NCI-H82 treated with DMSO at 0.1 percent for 48 hours (cell line): Measurements from ENCODE around the gene SPINK6.

Source experiments
- DNase-seq: peaks from one replicate; lab custom pipeline; 2025; ENCODE audit not compliant: unreplicated experiment; lab: John Stamatoyannopoulos, UW

Gene SPINK6

DNA sequence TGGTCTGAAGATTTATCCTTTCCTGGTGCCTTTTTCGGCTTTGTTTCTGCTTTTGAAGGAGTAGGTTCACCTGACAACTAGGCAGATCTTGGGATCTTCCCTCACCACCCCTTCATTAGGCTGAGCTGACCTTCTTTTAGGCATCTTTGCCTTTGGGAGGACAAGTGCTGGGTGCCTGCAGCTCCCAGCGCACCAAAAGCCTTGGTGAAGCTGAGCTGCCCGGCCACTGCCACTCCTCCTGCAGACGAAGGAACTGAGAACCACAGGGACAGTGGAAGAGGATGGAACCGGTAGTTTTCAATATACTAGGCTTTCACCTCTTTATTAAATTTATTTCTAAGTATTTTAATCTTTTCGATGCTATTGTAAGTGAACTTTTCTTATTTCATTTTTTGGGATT lies 18.7 kb downstream of the SPINK6 start:
- no peak for DNase-seq

DNA sequence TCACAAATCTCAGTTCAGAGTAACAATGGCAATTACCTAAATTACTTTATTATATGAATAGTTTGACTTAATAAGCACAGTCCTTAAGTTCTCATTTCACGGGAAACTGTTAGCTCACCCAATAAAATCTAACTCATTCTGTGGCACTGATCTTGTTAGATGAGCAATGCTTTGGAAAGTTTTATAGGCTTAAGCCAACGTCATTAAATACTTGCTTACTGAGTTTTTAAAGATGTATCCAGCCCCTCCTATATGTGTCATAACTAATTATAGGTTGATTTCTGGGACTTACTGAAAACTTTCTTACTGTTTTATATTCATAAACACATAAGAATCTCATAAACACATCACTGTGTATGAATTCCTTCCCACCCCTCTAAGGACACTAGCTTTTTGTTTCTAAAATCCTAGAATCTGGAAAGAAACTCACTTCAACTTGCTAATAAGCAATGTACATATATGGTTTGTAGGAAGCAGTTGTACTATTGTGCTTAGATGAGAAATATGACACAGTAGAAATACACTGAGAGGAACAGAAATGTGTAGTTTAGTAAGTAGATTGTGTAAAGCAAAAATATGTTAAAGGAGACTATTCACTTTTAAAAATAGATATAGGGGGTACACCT lies 21.4 kb downstream of the SPINK6 start:
- no peak for DNase-seq

- no peak for DNase-seq
These were observed 25.6 kb downstream of the SPINK6 start for GRCh38 chr5:148228392-148228984.

DNA sequence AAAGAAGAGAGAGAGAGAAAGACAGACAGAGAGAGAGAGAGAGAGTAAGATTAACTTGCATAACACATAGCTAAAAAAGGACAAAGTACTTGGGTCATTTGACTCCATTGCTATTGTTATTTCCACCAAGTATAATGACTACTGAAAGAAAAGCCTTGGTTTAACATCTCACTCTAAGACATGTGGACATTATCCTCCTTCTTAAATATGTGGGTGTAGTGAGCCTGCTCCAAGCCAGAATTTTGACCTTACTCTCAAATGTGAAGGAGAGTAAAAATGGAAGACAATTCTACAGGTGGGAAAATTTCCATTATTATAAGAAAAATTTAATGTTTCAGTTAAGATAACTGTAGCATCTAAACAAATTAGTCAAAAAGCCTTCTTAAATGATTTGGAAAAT lies 27.0 kb downstream of the SPINK6 start:
- no peak for DNase-seq

GRCh38 chr5:148230240-148230639 lies 27.4 kb downstream of the SPINK6 start:
- DNase-seq: no peak

DNA sequence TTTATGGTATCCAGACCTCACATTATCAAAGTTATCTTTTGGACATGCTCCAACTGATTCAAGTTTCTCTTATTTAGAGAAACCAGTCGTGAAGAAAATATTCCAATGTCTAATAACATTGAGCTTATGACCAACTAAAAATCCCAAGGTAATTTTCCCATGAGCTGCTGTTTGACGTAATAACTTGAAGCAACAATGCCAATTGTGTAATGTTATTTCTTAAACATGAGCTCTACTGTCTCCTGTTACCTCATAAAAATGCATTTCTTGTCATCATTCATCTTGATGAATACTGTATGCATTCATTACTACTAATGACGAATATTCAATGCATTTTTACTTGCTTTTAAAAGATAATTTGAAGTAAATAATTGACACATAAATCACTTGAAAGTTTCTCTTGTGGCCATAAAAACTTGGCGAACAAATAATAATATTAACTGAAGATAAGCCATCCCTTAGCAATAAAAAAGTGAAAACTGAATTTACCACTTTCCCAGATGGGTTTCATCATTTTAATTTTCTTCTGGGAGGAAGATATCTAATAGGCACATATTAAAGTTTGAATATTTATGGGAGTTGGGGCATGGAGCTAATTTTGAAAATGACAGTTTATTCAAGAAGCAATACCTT lies 35.1 kb downstream of the SPINK6 start:
- DNase-seq: no peak

DNA sequence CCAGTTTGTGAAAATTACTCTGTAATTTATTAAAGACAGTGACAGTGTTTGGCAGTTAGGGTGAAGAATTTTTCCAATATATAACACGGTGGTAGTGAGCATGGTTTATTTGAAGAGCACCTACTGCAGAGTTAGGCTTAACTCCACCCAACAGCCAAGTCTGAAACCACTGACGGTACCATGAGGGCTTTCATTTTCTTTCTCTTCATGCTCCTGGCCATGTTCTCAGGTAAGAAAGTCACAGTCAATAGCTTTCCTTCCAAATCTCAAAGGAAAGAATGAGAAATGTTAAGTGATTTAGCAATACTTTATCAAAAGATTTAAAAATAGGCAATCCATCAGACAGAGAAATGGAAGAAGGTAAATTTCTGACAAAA lies 35.6 kb downstream of the SPINK6 start, which contains the start of gene MARCOL:
Gene MARCOL (plus strand): TSS at position 108 of the 377 bp plus-strand sequence. CDS start 73 bp downstream, at position 181.
- no peak for DNase-seq

GRCh38 chr5:148248894-148249293 lies 46.1 kb downstream of the SPINK6 start:
- no peak for DNase-seq

DNA sequence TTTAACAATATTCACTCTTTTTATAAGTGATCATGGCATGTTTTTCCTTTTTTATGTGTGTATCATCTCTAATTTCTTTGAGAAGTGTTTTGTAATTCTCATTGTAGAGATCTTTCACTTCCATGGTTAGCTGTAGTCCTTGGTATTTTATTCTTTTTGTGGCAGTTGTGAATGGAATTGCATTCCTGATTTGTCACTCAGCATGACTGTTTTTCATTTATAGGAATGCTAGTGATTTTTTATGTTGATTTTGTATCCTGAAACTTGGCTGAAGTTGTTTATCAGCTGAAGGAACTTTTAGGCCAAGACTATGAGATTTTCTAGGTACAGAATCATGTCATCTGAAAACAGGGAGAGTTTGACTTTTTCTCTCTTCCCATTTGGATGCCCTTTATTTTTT lies 52.6 kb downstream of the SPINK6 start:
- DNase-seq: no peak

GRCh38 chr5:148259288-148259687 lies 56.4 kb downstream of the SPINK6 start:
- DNase-seq: no peak

DNA sequence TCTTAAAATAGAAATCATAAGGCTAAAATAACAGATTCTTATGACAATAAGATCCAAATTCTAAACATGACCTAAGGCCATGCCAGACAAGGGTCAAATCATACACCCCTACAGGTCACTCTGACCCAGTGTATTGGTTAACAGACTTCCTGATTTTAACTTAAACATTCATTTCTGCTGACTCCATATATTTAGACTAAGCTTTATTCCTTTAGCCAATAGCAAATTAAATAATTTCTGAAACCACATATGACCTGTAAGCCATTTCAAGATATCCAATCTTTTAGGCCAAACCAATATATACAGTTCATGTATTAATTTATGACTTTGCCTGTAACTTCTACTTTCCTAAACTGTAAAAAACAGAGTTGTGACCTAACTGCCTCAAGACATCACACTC lies 58.4 kb downstream of the SPINK6 start:
- no peak for DNase-seq
